Measurements from ENCODE around the gene ZNF513. TPM values are rescaled to one million over a fixed set of nuclear protein-coding genes. Genes with fewer than 3 reads are reported as not detected.
"Not testable (repeated sequence)": the region's sequence is repeated elsewhere in the genome, so short reads cannot be mapped to it uniquely, and the experiment has no call there.

Gene ZNF513
- total RNA-seq, 1 donor from 2014 or later, result 11.3 TPM

DNA sequence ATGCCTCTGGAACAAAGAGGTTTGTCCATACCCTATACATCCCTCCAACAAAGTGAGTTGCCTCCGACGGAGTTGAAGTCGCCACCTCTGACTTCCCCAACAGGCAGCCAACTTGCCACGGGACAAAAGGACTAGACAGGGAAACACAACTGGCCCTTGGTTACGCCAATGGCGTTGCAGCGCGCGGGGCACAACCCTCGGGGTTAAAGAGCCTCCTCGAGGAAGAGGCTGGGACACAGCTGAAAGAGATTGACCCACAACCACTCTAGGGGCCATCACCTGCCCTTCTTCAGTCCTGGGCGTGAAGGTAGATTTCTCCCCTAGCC, 24.5 kb downstream of the ZNF513 start:
- DNase-seq (ENCODE audit: low read depth), result peak; percentile 33

DNA sequence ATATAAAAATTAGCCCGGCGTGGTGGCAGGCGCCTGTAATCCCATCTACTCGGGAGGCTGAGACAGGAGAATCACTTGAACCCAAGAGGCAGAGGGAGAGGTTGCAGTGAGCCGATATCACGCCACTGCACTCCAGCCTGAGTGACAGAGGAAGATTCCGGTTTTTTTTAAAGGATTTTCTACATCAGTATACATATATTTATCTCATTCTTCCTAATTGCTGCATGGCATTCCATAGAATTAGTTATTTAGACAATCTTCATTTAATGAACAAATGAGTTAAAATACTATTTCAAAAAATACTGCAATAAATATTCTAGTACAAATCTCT, 26.0 kb downstream of the ZNF513 start:
- DNase-seq (ENCODE audit: low read depth), result no peak

DNA sequence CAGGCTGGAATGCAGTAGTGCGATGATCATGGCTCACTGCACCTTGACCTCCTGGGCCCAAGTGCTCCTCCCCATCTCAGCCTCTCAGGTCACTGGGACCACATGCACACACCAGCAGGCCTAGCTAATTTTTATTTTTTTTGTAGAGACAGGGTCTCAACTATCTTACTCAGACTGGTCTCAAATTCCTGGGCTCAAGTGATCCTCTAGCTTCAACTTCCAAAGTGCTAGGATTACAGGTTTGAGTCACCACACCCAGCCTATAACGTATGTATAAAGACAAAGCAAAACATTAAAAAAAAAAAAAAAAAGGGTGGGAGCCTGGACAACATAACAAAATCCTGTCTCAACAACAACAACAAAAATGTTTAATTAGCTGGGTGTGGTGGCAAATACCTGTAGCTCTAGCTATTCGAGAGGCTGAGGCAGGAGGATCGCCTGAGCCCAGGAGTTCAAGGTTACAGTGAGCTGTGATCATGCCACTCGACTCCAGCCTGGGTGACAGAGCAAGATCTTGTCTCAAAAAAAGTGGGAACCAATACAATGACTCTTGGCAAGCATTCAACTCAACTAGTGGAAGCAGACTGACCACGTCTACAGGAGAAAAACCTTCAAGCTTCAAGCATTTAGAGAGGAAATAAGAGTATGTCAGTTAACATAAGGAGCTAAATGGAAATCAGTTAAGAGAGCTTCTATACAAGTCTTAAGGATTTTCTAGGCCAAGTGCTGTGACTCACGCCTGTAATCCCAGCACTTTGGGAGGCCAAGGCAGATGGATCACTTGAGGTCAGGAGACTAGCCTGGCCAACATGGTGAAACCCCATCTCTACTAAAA, 26.6 kb downstream of the ZNF513 start:
- peak; percentile 20 for DNase-seq (ENCODE audit: low read depth)

DNA sequence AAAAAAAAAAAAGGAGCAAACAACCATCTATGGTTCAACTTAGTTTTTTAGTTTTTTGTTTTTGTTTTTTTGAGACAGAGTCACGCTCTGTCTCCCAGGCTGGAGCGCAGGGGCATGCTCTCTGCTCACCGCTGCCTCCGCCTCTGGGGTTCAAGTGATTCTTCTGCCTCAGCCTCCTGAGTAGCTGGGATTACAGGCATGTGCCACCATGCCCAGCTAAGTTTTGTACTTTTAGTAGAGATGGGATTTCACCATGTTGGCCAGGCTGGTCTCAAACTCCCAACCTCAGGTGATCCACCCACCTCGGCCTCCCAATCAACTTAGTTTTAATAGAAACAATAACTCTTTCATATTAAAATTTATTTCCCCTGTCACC, 27.2 kb downstream of the ZNF513 start:
- not testable (repeated sequence) for DNase-seq (ENCODE audit: low read depth)

DNA sequence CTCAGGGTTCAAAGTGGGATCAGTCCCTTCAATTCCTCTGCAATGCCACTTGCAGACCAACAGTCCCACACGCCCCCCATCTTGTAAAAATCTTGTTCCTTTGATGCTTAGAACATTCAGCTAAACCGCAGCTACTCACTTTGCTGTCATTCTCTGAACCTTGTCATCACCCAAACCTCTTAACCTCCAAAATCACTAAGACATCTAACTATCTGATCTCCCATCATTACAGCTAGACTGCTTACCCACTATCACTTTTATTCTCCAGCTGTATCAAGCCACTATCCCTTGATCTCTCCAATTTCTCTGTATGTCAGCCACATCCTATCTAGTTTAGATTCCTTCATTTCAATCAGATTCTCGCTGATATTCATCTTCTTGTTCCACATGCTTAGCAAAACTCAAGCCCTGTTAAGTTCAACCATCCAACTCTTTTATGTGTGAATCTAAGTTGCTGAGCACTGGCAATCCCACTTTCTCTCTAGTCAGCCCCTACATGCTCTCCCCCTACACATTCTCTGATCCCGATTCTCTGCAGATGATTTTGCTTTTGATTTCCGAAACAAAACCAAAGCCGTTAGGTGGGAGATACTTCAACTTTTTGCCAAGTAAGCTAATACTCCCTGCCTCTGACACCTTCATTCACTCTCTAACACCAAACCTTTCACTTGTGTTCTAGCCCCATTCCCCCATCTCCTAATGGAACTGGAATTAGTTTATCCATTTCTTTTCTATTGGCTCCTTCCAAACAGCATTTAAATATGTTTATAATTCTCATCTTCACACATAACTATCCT, 28.5 kb downstream of the ZNF513 start:
- no peak for DNase-seq (ENCODE audit: low read depth)

DNA sequence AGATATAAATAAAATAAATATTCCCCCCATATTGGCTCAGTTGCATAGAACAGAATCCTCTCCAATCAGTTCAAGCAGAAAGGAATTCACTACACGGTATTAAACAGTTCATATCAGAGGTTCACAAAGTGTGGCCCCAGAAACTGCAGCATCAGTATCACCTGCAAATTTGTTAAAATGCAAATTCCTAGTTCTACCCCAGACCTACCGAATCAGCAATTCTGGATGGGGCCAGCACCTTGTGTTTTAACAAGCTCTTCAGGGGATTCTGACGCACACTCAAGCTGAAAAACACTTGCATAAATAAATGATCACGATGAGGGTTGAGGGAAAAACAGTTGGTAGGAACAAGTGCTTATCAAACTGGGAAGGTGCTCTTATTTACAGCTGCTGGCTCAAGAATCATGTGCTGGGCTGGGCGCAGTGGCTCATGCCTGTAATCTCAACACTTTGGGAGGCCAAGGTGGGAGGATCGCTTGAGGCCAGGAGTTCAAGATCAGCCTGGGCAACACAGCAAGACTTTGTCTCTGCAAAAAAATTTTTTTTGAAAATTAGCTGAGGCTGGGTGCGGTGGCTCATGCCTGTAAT, 30.3 kb downstream of the ZNF513 start:
- DNase-seq (ENCODE audit: low read depth), result no peak

DNA sequence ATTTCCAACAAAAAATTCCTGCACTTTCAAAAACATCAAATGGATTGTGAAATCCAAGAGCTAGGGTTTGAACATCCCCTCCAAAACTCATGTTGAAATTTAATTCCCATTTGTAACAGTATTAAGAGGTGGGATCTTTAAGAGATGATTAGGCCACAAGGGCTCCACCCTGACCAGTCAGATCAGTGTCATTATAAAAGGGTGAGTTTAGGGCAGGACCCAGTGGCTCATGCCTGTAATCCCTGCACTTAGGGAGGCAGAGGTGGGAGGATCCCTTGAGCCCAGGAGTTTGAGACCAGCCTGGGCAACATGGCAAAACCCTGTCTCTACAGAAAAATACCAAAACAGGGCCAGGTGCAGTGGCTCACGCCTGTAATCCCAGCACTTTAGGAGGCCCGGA, 32.9 kb downstream of the ZNF513 start:
- DNase-seq (ENCODE audit: low read depth), result no peak

DNA sequence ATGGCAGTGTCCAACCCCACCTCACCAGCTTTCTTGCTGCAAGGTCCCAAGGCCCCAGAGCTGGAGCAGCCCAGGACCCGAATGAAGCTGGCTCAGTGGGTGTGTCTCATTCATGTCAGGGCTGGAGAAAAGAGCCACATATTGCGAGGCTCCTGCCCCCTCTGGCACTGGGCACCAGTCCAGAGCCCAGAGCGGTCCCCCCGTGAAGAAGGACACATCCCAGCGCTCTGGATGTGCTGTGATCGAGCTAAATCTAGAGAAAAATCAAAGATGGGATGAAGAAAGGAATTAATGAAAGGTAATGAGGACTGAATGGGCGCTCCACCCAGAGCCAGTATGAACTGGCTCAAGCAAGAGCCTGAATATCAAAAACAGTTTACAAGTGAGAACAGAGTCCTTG, 44.4 kb downstream of the ZNF513 start:
- no peak for DNase-seq (ENCODE audit: low read depth)

DNA sequence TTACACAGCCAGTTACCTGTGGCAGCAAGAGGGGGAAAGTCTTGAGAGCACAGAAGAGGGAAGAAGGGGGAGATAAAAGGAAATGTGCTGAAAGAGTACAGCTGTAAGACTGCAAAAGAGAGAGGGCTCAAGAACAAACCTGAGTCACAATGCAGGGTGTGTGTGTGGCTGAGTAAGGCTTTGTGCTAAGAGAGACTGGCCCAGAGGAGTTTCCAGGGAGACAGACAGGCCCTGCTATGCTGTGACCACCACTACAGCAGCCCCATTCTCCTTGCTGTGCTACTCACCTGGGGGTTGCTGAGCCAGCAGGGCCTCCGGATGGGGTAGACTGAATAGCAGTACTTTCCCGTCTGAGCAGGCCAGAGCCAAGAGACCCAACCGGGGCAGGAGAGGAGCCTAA, 45.2 kb downstream of the ZNF513 start:
- no peak for DNase-seq (ENCODE audit: low read depth)

Other genes with a start within 250 kb of the ZNF513 start
- 37.5 and 53.0 TPM in 2 replicates for gene PREB, start 246.1 kb downstream of the ZNF513 start, total RNA-seq
- not detected in 2 replicates for gene PRR30, start 241.3 kb downstream of the ZNF513 start, total RNA-seq
- not detected in 2 replicates for gene TCF23, start 231.7 kb downstream of the ZNF513 start, total RNA-seq
- gene ATRAID, start 168.7 kb downstream of the ZNF513 start, total RNA-seq, result 101 and 131 TPM in 2 replicates
- gene SLC5A6, start 168.5 kb downstream of the ZNF513 start, total RNA-seq, result 29.3 and 36.8 TPM in 2 replicates
- 23.4 and 53.5 TPM in 2 replicates for gene CAD, start 163.4 kb downstream of the ZNF513 start, total RNA-seq
- 0.10 TPM in 1 of 2 replicates, not detected in the other for gene SLC30A3, start 117.7 kb downstream of the ZNF513 start, total RNA-seq
- gene DNAJC5G, start 105.3 kb downstream of the ZNF513 start, total RNA-seq, result not detected in 2 replicates
- 0.17 TPM in 1 of 2 replicates, not detected in the other for gene TRIM54, start 98.3 kb downstream of the ZNF513 start, total RNA-seq
- 0.70 TPM in 1 of 2 replicates, not detected in the other for gene UCN, start 72.3 kb downstream of the ZNF513 start, total RNA-seq
- 30.0 and 42.6 TPM in 2 replicates for gene MPV17, start 57.6 kb downstream of the ZNF513 start, total RNA-seq
- 32.1 and 40.2 TPM in 2 replicates for gene GTF3C2, start 24.0 kb downstream of the ZNF513 start, total RNA-seq
- 26.9 and 27.8 TPM in 2 replicates for gene EIF2B4, start 10.4 kb downstream of the ZNF513 start, total RNA-seq
- 94.9 and 125 TPM in 2 replicates for gene SNX17, start 10.1 kb downstream of the ZNF513 start, total RNA-seq
- 113 and 119 TPM in 2 replicates for gene PPM1G, start 28.9 kb upstream of the ZNF513 start, total RNA-seq
- 117 and 126 TPM in 2 replicates for gene NRBP1, start 47.9 kb upstream of the ZNF513 start, total RNA-seq
- 0.85 and 3.5 TPM in 2 replicates for gene KRTCAP3, start 61.6 kb upstream of the ZNF513 start, total RNA-seq
- 12.2 and 34.6 TPM in 2 replicates for gene IFT172, start 109.0 kb upstream of the ZNF513 start, total RNA-seq
- gene FNDC4, start 114.5 kb upstream of the ZNF513 start, total RNA-seq, result 25.6 and 30.4 TPM in 2 replicates
- 1.4 and 1.6 TPM in 2 replicates for gene GCKR, start 116.1 kb upstream of the ZNF513 start, total RNA-seq
- 10.2 and 48.0 TPM in 2 replicates for gene ZNF512, start 202.3 kb upstream of the ZNF513 start, total RNA-seq
- 0.69 and 3.8 TPM in 2 replicates for gene CCDC121, start 248.3 kb upstream of the ZNF513 start, total RNA-seq
- 76.8 and 86.5 TPM in 2 replicates for gene GPN1, start 248.3 kb upstream of the ZNF513 start, total RNA-seq